ENCODE results near the gene ISLR2. TPM values are rescaled to one million over a fixed set of nuclear protein-coding genes. Genes with fewer than 3 reads are reported as not detected.
"Not testable (repeated sequence)": the region's sequence is repeated elsewhere in the genome, so short reads cannot be mapped to it uniquely, and the experiment has no call there.

The ISLR2 gene
- total RNA-seq, 2 donors from 2014 or later = not detected

GRCh38 chr15:74159773-74160172 is 29.4 kb downstream of the ISLR2 start:
- 100% methylated on average over 1 of the region's 1 CpG for WGBS, 2 experiments (ENCODE audit: insufficient coverage in 1 of 2, insufficient read length in 1 of 2)
- Histone ChIP-seq H3K4me1 (ENCODE audit: control insufficient read depth, insufficient read depth, low read length) (no peaks in the 10 kb centered on the region), H3K9ac (ENCODE audit: extremely low read depth, low read length, poor library complexity, severe bottlenecking) (no peak overlapping the region), H3K9me3 (ENCODE audit: control insufficient read depth, low read length) (no peaks in the 10 kb centered on the region), H3K27me3 (ENCODE audit: control insufficient read depth, insufficient read depth, low read length, poor library complexity, severe bottlenecking) (no peaks in the 10 kb centered on the region), H3K27ac (ENCODE audit: low read depth, low read length) (no peak overlapping the region), H3K4me3 (ENCODE audit: low read length) (no peak overlapping the region), H3K36me3 (ENCODE audit: control insufficient read depth, insufficient read depth, low read length) (no peaks in the 10 kb centered on the region)
- TF ChIP-seq, protein P1, sequence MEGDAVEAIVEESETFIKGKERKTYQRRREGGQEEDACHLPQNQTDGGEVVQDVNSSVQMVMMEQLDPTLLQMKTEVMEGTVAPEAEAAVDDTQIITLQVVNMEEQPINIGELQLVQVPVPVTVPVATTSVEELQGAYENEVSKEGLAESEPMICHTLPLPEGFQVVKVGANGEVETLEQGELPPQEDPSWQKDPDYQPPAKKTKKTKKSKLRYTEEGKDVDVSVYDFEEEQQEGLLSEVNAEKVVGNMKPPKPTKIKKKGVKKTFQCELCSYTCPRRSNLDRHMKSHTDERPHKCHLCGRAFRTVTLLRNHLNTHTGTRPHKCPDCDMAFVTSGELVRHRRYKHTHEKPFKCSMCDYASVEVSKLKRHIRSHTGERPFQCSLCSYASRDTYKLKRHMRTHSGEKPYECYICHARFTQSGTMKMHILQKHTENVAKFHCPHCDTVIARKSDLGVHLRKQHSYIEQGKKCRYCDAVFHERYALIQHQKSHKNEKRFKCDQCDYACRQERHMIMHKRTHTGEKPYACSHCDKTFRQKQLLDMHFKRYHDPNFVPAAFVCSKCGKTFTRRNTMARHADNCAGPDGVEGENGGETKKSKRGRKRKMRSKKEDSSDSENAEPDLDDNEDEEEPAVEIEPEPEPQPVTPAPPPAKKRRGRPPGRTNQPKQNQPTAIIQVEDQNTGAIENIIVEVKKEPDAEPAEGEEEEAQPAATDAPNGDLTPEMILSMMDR (conservative IDR thresholded peaks at IDR 0.05) = no peak
- Mint-ChIP-seq H3K27ac (no peak overlapping the region), H3K4me1 (peaks cover 8% of the 10 kb centered on the region), H3K36me3 (ENCODE audit: low read depth) (no peaks in the 10 kb centered on the region), H3K9me3 (no peaks in the 10 kb centered on the region), H3K4me3 (no peak overlapping the region), H3K27me3 (ENCODE audit: insufficient read depth) (peaks cover 2% of the 10 kb centered on the region)
- DNase-seq = no peak

GRCh38 chr15:74160390-74160789 is 30.0 kb downstream of the ISLR2 start:
- H3K36me3 ChIP-seq (ENCODE audit: control insufficient read depth, insufficient read depth, low read length); H3K27me3 ChIP-seq (ENCODE audit: control insufficient read depth, insufficient read depth, low read length, poor library complexity, severe bottlenecking); DNase-seq; H3K27ac Mint-ChIP-seq; H3K36me3 Mint-ChIP-seq (ENCODE audit: low read depth); H3K4me1 ChIP-seq (ENCODE audit: control insufficient read depth, insufficient read depth, low read length); H3K27ac ChIP-seq (ENCODE audit: low read depth, low read length); H3K4me1 Mint-ChIP-seq; H3K4me3 ChIP-seq (ENCODE audit: low read length); H3K9me3 Mint-ChIP-seq; H3K9ac ChIP-seq (ENCODE audit: extremely low read depth, low read length, poor library complexity, severe bottlenecking); H3K9me3 ChIP-seq (ENCODE audit: control insufficient read depth, low read length); H3K4me3 Mint-ChIP-seq; H3K27me3 Mint-ChIP-seq (ENCODE audit: insufficient read depth): not testable (repeated sequence)
- 92 to 100% methylated on average over 1 of the region's 3 CpGs for WGBS, 2 experiments (ENCODE audit: insufficient coverage in 1 of 2, insufficient read length in 1 of 2)

DNA sequence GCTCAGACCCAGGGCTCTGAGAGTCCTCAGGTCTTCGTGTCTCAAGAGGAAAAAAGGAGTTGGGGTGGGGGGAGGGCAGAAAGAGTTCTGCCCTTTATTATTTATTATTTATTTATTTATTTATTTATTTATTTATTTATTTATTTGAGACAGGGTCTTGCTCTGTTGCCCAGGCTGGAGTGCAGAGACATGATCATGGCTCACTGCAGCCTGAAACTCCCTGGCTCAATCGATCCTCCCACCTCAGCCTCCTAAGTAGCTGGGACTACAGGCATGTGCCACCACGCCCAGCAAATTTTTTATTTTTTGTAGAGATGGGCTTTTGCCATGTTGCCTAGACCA is 31.8 kb downstream of the ISLR2 start:
- WGBS, 2 experiments (ENCODE audit: insufficient coverage in 1 of 2, insufficient read length in 1 of 2) = 94 to 100% methylated on average over 2 of the region's 3 CpGs

GRCh38 chr15:74165461-74165860 is 35.1 kb downstream of the ISLR2 start:
- Histone ChIP-seq H3K36me3 (ENCODE audit: control insufficient read depth, insufficient read depth, low read length) (no peaks in the 10 kb centered on the region), H3K9ac (ENCODE audit: extremely low read depth, low read length, poor library complexity, severe bottlenecking) (no peak overlapping the region), H3K9me3 (ENCODE audit: control insufficient read depth, low read length) (no peaks in the 10 kb centered on the region), H3K27ac (ENCODE audit: low read depth, low read length) (no peak overlapping the region), H3K4me1 (ENCODE audit: control insufficient read depth, insufficient read depth, low read length) (no peaks in the 10 kb centered on the region), H3K4me3 (ENCODE audit: low read length) (no peak overlapping the region), H3K27me3 (ENCODE audit: control insufficient read depth, insufficient read depth, low read length, poor library complexity, severe bottlenecking) (no peaks in the 10 kb centered on the region)
- H3K36me3 Mint-ChIP-seq (ENCODE audit: low read depth) = no peaks in the 10 kb centered on the region
- peaks cover 4% of the 10 kb centered on the region for H3K27me3 Mint-ChIP-seq (ENCODE audit: insufficient read depth)
- no peaks in the 10 kb centered on the region for H3K4me1 Mint-ChIP-seq
- TF ChIP-seq, protein P1 (conservative IDR thresholded peaks at IDR 0.05) = no peak
- DNase-seq = no peak
- no peaks in the 10 kb centered on the region for H3K9me3 Mint-ChIP-seq
- no peak overlapping the region for H3K27ac Mint-ChIP-seq
- 100% methylated on average over 1 of the region's 1 CpG; no CpG with 5 or more reads in 1 of the 2 experiments for WGBS, 2 experiments (ENCODE audit: insufficient coverage in 1 of 2, insufficient read length in 1 of 2)
- no peak overlapping the region for H3K4me3 Mint-ChIP-seq

More for the DNA sequence above, 31.8 kb downstream of the ISLR2 start:
- not testable (repeated sequence) for H3K27me3 ChIP-seq (ENCODE audit: control insufficient read depth, insufficient read depth, low read length, poor library complexity, severe bottlenecking); H3K9ac ChIP-seq (ENCODE audit: extremely low read depth, low read length, poor library complexity, severe bottlenecking); H3K4me3 ChIP-seq (ENCODE audit: low read length); H3K4me1 ChIP-seq (ENCODE audit: control insufficient read depth, insufficient read depth, low read length); H3K27ac ChIP-seq (ENCODE audit: low read depth, low read length); H3K4me3 Mint-ChIP-seq; H3K36me3 ChIP-seq (ENCODE audit: control insufficient read depth, insufficient read depth, low read length); H3K27me3 Mint-ChIP-seq (ENCODE audit: insufficient read depth); H3K27ac Mint-ChIP-seq; H3K4me1 Mint-ChIP-seq; H3K36me3 Mint-ChIP-seq (ENCODE audit: low read depth); H3K9me3 ChIP-seq (ENCODE audit: control insufficient read depth, low read length); H3K9me3 Mint-ChIP-seq; DNase-seq
